ENCODE data around the gene SMAD6.

Gene SMAD6

GRCh38 chr15:66721954-66722353, 19.9 kb downstream of the SMAD6 start:
- Histone ChIP-seq H3K4me1 (ENCODE audit: control insufficient read depth, insufficient read depth, low read length) (no peaks in the 10 kb centered on the region), H3K36me3 (ENCODE audit: control insufficient read depth in 2 of 2, insufficient read depth in 1 of 2, low read length in 2 of 2) (peaks cover 4 to 99% of the 10 kb centered on the region in 2 experiments; a peak in 2 of 3 replicates), H3K4me3 (ENCODE audit: low read depth, low read length) (no peak overlapping the region), H3K9me3 (ENCODE audit: control insufficient read depth, insufficient read depth, low read depth, low read length) (no peaks in the 10 kb centered on the region), H3K27ac (ENCODE audit: extremely low read depth, low read depth, low read length) (no peak overlapping the region)
- ChIA-PET POLR2A (interaction anchor here (0.8 to 0.9 kb wide), 2 partner anchors 13 to 24 kb away, joined by 3 to 5 read pairs; no protein-coding TSS in a partner anchor), CTCF (interaction anchor here (0.8 to 2.0 kb wide), 8 partner anchors 10 to 103 kb away, joined by 3 to 10 read pairs (median 4); no protein-coding TSS in a partner anchor)
- TF ChIP-seq ZBTB20 (tag by site-specific recombination; IDR thresholded peaks at IDR 0.05) (no peak), ZSCAN16 (tag by site-specific recombination; IDR thresholded peaks at IDR 0.05) (no peak), PATZ1 (tag by site-specific recombination; IDR thresholded peaks at IDR 0.05) (no peak)
- TF ChIP-seq, protein P1, sequence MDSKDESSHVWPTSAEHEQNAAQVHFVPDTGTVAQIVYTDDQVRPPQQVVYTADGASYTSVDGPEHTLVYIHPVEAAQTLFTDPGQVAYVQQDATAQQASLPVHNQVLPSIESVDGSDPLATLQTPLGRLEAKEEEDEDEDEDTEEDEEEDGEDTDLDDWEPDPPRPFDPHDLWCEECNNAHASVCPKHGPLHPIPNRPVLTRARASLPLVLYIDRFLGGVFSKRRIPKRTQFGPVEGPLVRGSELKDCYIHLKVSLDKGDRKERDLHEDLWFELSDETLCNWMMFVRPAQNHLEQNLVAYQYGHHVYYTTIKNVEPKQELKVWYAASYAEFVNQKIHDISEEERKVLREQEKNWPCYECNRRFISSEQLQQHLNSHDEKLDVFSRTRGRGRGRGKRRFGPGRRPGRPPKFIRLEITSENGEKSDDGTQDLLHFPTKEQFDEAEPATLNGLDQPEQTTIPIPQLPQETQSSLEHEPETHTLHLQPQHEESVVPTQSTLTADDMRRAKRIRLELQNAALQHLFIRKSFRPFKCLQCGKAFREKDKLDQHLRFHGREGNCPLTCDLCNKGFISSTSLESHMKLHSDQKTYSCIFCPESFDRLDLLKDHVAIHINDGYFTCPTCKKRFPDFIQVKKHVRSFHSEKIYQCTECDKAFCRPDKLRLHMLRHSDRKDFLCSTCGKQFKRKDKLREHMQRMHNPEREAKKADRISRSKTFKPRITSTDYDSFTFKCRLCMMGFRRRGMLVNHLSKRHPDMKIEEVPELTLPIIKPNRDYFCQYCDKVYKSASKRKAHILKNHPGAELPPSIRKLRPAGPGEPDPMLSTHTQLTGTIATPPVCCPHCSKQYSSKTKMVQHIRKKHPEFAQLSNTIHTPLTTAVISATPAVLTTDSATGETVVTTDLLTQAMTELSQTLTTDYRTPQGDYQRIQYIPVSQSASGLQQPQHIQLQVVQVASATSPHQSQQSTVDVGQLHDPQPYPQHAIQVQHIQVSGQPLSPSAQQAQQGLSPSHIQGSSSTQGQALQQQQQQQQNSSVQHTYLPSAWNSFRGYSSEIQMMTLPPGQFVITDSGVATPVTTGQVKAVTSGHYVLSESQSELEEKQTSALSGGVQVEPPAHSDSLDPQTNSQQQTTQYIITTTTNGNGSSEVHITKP (tag by site-specific recombination; IDR thresholded peaks at IDR 0.05) = no peak

- peak; percentile 37; the same call in 1 of the 2 replicates for TF ChIP-seq ZNF121 (tag by site-specific recombination; IDR thresholded peaks at IDR 0.05)
- TF ChIP-seq ZNF571 (tag by site-specific recombination; IDR thresholded peaks at IDR 0.05) = no peak
- TF ChIP-seq FEZF1 (tag by site-specific recombination; IDR thresholded peaks at IDR 0.05) = peak; percentile 26; the same call in 1 of the 2 replicates
- no peak for TF ChIP-seq SP2 (tag by site-specific recombination; IDR thresholded peaks at IDR 0.05)
- Histone ChIP-seq H3K9me3 (ENCODE audit: control insufficient read depth, insufficient read depth, low read depth, low read length) (no peaks in the 10 kb centered on the region), H3K36me3 (ENCODE audit: control insufficient read depth in 2 of 2, insufficient read depth in 1 of 2, low read length in 2 of 2) (peaks cover 2 to 95% of the 10 kb centered on the region in 2 experiments; a peak in 2 of 3 replicates), H3K4me1 (ENCODE audit: control insufficient read depth, insufficient read depth, low read length) (no peaks in the 10 kb centered on the region), H3K4me3 (ENCODE audit: low read depth, low read length) (no peak overlapping the region), H3K27ac (ENCODE audit: extremely low read depth, low read depth, low read length) (no peak overlapping the region)
- POLR2A ChIA-PET = interaction anchor here (1.2 to 1.6 kb wide), 3 partner anchors 20 to 120 kb away, joined by 3 to 4 read pairs (median 3); no protein-coding TSS in a partner anchor
- CTCF ChIA-PET = interaction anchor here (0.7 to 2.7 kb wide), 12 partner anchors 11 to 160 kb away, joined by 3 to 10 read pairs (median 4); no protein-coding TSS in a partner anchor
These were observed 20.9 kb downstream of the SMAD6 start for GRCh38 chr15:66722757-66723540.

GRCh38 chr15:66723826-66724731, 22.0 kb downstream of the SMAD6 start:
- H3K4me3 ChIP-seq (ENCODE audit: low read depth, low read length) = no peak overlapping the region
- ChIA-PET POLR2A (interaction anchor here (0.5 to 1.6 kb wide), 3 partner anchors 23 to 1326 kb away, joined by 3 to 5 read pairs (median 4); no protein-coding TSS in a partner anchor), CTCF (interaction anchor here (0.8 to 2.7 kb wide), 10 partner anchors 11 to 159 kb away, joined by 3 to 8 read pairs (median 4); partner anchors contain the start of gene SMAD6)
- no peak overlapping the region for H3K27ac ChIP-seq (ENCODE audit: extremely low read depth, low read depth, low read length)
- H3K4me1 ChIP-seq (ENCODE audit: control insufficient read depth, insufficient read depth, low read length) = no peaks in the 10 kb centered on the region
- H3K36me3 ChIP-seq (ENCODE audit: control insufficient read depth in 2 of 2, insufficient read depth in 1 of 2, low read length in 2 of 2) = peaks cover 0 to 93% of the 10 kb centered on the region in 2 experiments; a peak in 2 of 3 replicates
- no peaks in the 10 kb centered on the region for H3K9me3 ChIP-seq (ENCODE audit: control insufficient read depth, insufficient read depth, low read depth, low read length)
- TF ChIP-seq PRDM1 (tag by site-specific recombination; IDR thresholded peaks at IDR 0.05) (peak; percentile 86), ZNF133 (tag by site-specific recombination; IDR thresholded peaks at IDR 0.05) (no peak), ZNF600 (tag by site-specific recombination; IDR thresholded peaks at IDR 0.05) (0 out of 2 replicates have a peak, but pooled peaks have one; percentile 45), ZNF768 (tag by site-specific recombination; IDR thresholded peaks at IDR 0.05) (peak; percentile 96; the same call in 1 of the 2 replicates), ZNF776 (tag by site-specific recombination; IDR thresholded peaks at IDR 0.05; ENCODE audit: borderline replicate concordance) (no peak), ZFP3 (tag by site-specific recombination; IDR thresholded peaks at IDR 0.05; ENCODE audit: low read depth) (peak; percentile 96), ZNF24 (tag by site-specific recombination; IDR thresholded peaks at IDR 0.05) (peak; percentile 91), ZNF580 (tag by site-specific recombination; IDR thresholded peaks at IDR 0.05) (0 out of 2 replicates have a peak, but pooled peaks have one; percentile 29)
